GM23248 (cell line): Measurements from ENCODE around the gene PDE4B. TPM values are rescaled to one million over a fixed set of nuclear protein-coding genes. Genes with fewer than 3 reads are reported as not detected.

Experiments
- DNase-seq: peaks from one replicate; pipeline ENCODE4 v3.0.0-alpha.2; 2015
- H2AFZ ChIP-seq: fragments of 200-600 bp; sonication (generic); 2 replicates; pipeline ENCODE4 v1.6.1; 2016; ENCODE audit warnings: antibody characterized with exemption
- H3F3A ChIP-seq: fragments of 200-600 bp; sonication (generic); 2 replicates; pipeline ENCODE4 v1.6.1; 2016; ENCODE audit warnings: mild to moderate bottlenecking, antibody characterized with exemption, mixed run types; ENCODE audit not compliant: insufficient read depth
- H3K27ac ChIP-seq: fragments of 200-600 bp; sonication (generic); 2 replicates; pipeline ENCODE4 v1.5.1; 2016; ENCODE audit warnings: mild to moderate bottlenecking
- H3K27me3 ChIP-seq: fragments of 200-600 bp; sonication (generic); replicated peaks from 2 replicates; pipeline ENCODE4 v1.6.1; 2016; ENCODE audit warnings: mild to moderate bottlenecking; ENCODE audit not compliant: insufficient read depth
- H3K36me3 ChIP-seq: fragments of 200-600 bp; sonication (generic); 2 replicates; pipeline ENCODE4 v1.6.1; 2016; ENCODE audit warnings: low read depth, mild to moderate bottlenecking
- H3K4me1 ChIP-seq: fragments of 200-600 bp; sonication (generic); 2 replicates; pipeline ENCODE4 v1.6.1; 2016; ENCODE audit warnings: mild to moderate bottlenecking; ENCODE audit not compliant: insufficient read depth
- H3K4me2 ChIP-seq: fragments of 200-600 bp; sonication (generic); one replicate; pipeline ENCODE4 v1.6.1; 2016; ENCODE audit warnings: mild to moderate bottlenecking; ENCODE audit not compliant: unreplicated experiment
- H3K4me3 ChIP-seq: fragments of 200-600 bp; sonication (generic); 2 replicates; pipeline ENCODE4 v1.5.1; 2016; ENCODE audit warnings: mild to moderate bottlenecking
- H3K79me2 ChIP-seq: fragments of 200-600 bp; sonication (generic); 2 replicates; pipeline ENCODE4 v1.6.1; 2016; ENCODE audit warnings: mild to moderate bottlenecking; ENCODE audit not compliant: insufficient read depth
- H3K9ac ChIP-seq: fragments of 200-600 bp; sonication (generic); 2 replicates; pipeline ENCODE4 v1.6.1; 2016; ENCODE audit warnings: mild to moderate bottlenecking
- H3K9me2 ChIP-seq: fragments of 200-600 bp; sonication (generic); 2 replicates; pipeline ENCODE4 v1.6.1; 2016; ENCODE audit warnings: mixed run types, mild to moderate bottlenecking, moderate library complexity; ENCODE audit not compliant: insufficient read depth
- H3K9me3 ChIP-seq: fragments of 200-600 bp; sonication (generic); one replicate; pipeline ENCODE4 v1.6.1; 2017; ENCODE audit warnings: low read depth
- H4K20me1 ChIP-seq: fragments of 200-600 bp; sonication (generic); 2 replicates; pipeline ENCODE4 v1.6.0; 2016; ENCODE audit not compliant: insufficient read depth
- EZH2 ChIP-seq: fragments of 200-600 bp; sonication (generic); IDR thresholded peaks from 2 replicates; pipeline ENCODE4 v1.6.1; 2018; ENCODE audit warnings: antibody characterized with exemption, mild to moderate bottlenecking; ENCODE audit not compliant: insufficient read depth, poor library complexity, severe bottlenecking
- EZH2phosphoT487 ChIP-seq: fragments of 200-600 bp; sonication (generic); IDR thresholded peaks from 2 replicates; pipeline ENCODE4 v1.6.1; 2018; ENCODE audit warnings: antibody characterized with exemption, moderate library complexity, mild to moderate bottlenecking, low read depth; ENCODE audit not compliant: insufficient read depth
- WGBS, 2 experiments: methylation state at CpG; one replicate each; pipeline ENCODE4 v1.1.6; 2015 to 2017; ENCODE audit warnings: low lambda C conversion rate in 2 of 2, low coverage in 1 of 2; ENCODE audit errors: missing lambda C conversion rate in 2 of 2; 5-methylcytosine and 5-hydroxymethylcytosine counted together
- in situ Hi-C: fragments of 300-500 bp; cut with MboI; formaldehyde crosslinking; loops from 2 replicates; pipeline ENCODE4 v1.15.0; 2020
- polyA plus RNA-seq: library from polyadenylated mRNA; unstranded; fragments of >200 nt; fragmentation: Nextera tagmentation; extraction: Ambion mirVana; gene quantifications from 2 replicates; pipeline ENCODE4 v1.2.1, GENCODE V29; 2016
- total RNA-seq: library from RNA; depleted of rRNA; stranded (reverse); fragments of >200 nt; shearing (Covaris generic); gene quantifications from 2 replicates; pipeline ENCODE4 v1.2.3, GENCODE V29; 2014

The PDE4B gene
- total and polyA plus RNA-seq, 2 experiments from 2014 or later = 19.9 to 36.2 TPM

DNA sequence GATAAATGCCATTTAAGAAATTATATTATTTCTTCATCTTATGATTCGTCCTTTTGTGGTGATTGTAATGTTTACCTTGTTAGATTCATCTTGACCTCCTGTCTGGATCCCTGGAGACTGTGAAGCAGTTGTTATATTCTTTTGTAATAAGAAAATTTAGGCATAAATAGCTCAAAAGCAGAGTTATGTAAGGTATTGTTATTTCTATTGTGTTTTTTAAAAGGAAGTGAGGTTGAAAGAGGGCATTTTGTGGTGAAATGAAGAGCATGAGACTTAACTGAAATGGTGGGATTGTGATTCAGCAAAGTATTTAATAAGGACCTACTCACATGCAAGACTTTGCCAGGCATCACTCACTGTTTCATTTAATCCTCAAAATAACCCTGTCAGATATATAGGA is 104.0 kb downstream of the PDE4B start:
- WGBS, 2 experiments = 2 to 14% methylated on average over 1 of the region's 1 CpG
- peak; percentile 44 for DNase-seq
- peaks cover 10% of the 10 kb centered on the region; the same call in 1 of the 2 replicates for H3F3A ChIP-seq
- no peak overlapping the region for H3K9ac ChIP-seq
- H2AFZ ChIP-seq = peak overlapping the region; percentile 14; the same call in 1 of the 2 replicates
- no peaks in the 10 kb centered on the region for H4K20me1 ChIP-seq
- H3K4me2 ChIP-seq = no peak overlapping the region
- no peak overlapping the region for H3K4me3 ChIP-seq
- no peaks in the 10 kb centered on the region for H3K27me3 ChIP-seq
- peaks cover 15% of the 10 kb centered on the region; the same call in 1 of the 2 replicates for H3K4me1 ChIP-seq
- no peaks in the 10 kb centered on the region for H3K9me2 ChIP-seq
- H3K9me3 ChIP-seq = no peaks in the 10 kb centered on the region
- in situ Hi-C loops = no loop called here
- H3K36me3 ChIP-seq = no peaks in the 10 kb centered on the region
- peak overlapping the region; percentile 1; the same call in 1 of the 2 replicates for H3K27ac ChIP-seq
- no peaks in the 10 kb centered on the region for H3K79me2 ChIP-seq
- TF ChIP-seq EZH2 = no peak
- TF ChIP-seq EZH2phosphoT487 = no peak

DNA sequence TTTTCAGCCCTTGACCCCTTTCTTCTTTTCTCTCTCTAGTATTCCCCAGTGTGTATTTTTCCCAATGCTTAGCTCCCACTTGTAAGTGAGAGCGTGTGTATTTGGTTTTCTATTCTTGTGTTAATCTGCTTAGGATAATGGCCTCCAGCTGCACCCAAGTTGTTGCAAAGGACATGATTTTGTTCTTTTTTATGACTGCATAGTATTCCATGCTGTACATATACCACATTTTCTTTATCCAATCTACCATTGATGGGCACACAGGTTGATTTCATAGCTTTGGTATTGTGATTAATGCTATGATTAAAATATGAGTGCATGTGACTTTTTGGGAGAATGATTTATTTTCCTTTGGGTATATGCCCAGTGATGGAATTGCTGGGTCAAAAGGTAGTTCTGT is 104.8 kb downstream of the PDE4B start:
- Histone ChIP-seq H3K27me3 (no peaks in the 10 kb centered on the region), H4K20me1 (no peaks in the 10 kb centered on the region), H3K9me2 (no peaks in the 10 kb centered on the region), H3K4me3 (no peak overlapping the region), H3F3A (peaks cover 10% of the 10 kb centered on the region; the same call in 1 of the 2 replicates), H3K4me2 (no peak overlapping the region), H2AFZ (no peak overlapping the region), H3K9me3 (no peaks in the 10 kb centered on the region), H3K4me1 (0 out of 2 replicates have a peak, but pooled peaks cover 9% of the 10 kb centered on the region), H3K36me3 (no peaks in the 10 kb centered on the region), H3K79me2 (no peaks in the 10 kb centered on the region), H3K27ac (no peak overlapping the region), H3K9ac (no peak overlapping the region)
- TF ChIP-seq EZH2 = no peak
- TF ChIP-seq EZH2phosphoT487 = no peak
- WGBS, 2 experiments = 69 to 75% methylated on average over 1 of the region's 1 CpG
- in situ Hi-C loops = no loop called here
- no peak for DNase-seq

DNA sequence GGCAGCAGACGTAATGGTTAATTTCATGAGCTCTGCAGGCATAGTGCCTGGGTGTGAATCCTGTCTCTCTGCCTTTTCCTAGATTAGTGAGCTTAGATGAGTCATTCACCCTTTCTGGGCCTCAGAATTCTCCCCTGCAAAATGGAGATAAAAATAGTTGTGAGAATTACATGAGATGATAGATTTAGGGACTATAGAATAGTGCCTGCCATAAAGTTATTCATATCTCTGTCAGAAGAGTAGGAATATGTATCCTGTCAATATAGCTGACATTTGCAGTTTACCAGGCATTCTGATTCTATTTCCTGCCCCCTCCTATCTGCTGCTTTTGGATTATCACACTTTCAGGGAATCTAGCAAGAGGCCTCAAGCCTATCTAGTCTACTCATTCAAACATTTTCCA is 112.0 kb downstream of the PDE4B start:
- in situ Hi-C loops = no loop called here
- H4K20me1 ChIP-seq = no peaks in the 10 kb centered on the region
- no peaks in the 10 kb centered on the region for H3K79me2 ChIP-seq
- H3K9me3 ChIP-seq = no peaks in the 10 kb centered on the region
- H3F3A ChIP-seq = peaks cover 14% of the 10 kb centered on the region
- 18 to 23% methylated on average over 1 of the region's 1 CpG for WGBS, 2 experiments
- TF ChIP-seq EZH2 = no peak
- no peak for TF ChIP-seq EZH2phosphoT487
- no peaks in the 10 kb centered on the region for H3K27me3 ChIP-seq
- peaks cover 24% of the 10 kb centered on the region for H3K4me1 ChIP-seq
- peak; percentile 71 for DNase-seq
- no peaks in the 10 kb centered on the region for H3K36me3 ChIP-seq
- H2AFZ ChIP-seq = no peak overlapping the region
- no peak overlapping the region for H3K4me3 ChIP-seq
- no peak overlapping the region for H3K27ac ChIP-seq
- H3K9ac ChIP-seq = no peak overlapping the region
- H3K9me2 ChIP-seq = no peaks in the 10 kb centered on the region
- H3K4me2 ChIP-seq = peak overlapping the region; percentile 3

DNA sequence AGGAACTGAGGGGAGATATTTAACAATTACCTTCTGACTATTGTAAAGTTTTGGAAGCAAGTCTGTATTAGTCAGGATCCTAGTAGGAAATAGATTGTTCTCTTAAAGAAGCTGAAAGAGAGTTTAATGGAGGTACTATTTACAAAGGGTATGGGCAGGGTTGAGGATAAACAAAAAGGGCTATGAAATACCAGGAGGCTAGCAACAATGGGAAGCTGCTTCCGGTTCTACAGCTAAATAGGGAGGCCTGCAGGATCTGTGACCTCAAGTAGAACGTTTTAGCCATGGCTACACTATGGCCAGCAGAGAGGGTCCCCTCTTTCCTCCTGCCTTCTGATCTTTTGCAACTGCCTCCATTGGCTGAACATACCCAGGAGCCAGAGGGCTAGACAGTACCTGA is 117.7 kb downstream of the PDE4B start:
- TF ChIP-seq EZH2 = no peak
- no peak for TF ChIP-seq EZH2phosphoT487
- no peak overlapping the region for H3K27ac ChIP-seq
- H3K36me3 ChIP-seq = no peaks in the 10 kb centered on the region
- no peaks in the 10 kb centered on the region for H3K9me2 ChIP-seq
- no peaks in the 10 kb centered on the region for H3K27me3 ChIP-seq
- H3K79me2 ChIP-seq = no peaks in the 10 kb centered on the region
- no peaks in the 10 kb centered on the region for H3K9me3 ChIP-seq
- H3K4me1 ChIP-seq = peaks cover 7% of the 10 kb centered on the region
- DNase-seq = no peak
- H4K20me1 ChIP-seq = no peaks in the 10 kb centered on the region
- no peak overlapping the region for H3K9ac ChIP-seq
- in situ Hi-C loops = no loop called here
- no peak overlapping the region for H2AFZ ChIP-seq
- H3K4me2 ChIP-seq = no peak overlapping the region
- WGBS, 2 experiments = 51 to 54% methylated on average over 2 of the region's 2 CpGs
- H3K4me3 ChIP-seq = no peak overlapping the region
- 0 out of 2 replicates have a peak, but pooled peaks cover under 1% of the 10 kb centered on the region for H3F3A ChIP-seq
